Measurements from ENCODE around the gene LBH. TPM values are rescaled to one million over a fixed set of nuclear protein-coding genes. Genes with fewer than 3 reads are reported as not detected.

The LBH gene
- total and polyA plus RNA-seq, 10 donors: 48.7 to 178 (median 116) TPM

DNA sequence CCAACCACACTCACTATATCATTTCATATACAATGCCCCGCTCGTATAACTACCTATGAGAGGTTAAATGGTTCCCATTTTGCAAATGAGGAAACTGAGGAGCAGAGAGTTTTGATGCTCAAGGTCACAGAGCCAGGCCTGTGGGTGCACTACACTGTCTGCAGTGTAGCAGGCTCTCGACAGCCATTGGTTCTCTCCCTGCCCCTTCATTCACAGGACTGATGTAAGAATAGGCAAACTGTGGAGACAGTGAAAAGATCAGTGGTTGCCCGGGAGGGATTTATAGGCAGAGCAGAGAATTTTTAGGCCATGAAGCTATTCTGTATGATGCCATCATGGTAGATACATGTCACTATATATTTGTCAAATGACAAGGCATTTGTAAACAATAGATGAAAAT, 39.0 kb upstream of the LBH start:
- peaks cover 0 to 6% (median 0%) of the 10 kb centered on the region in 6 donors for H3K4me1 ChIP-seq
- no peak for DNase-seq
- 87 to 96% (median 88%) methylated on average over 4 of the region's 4 CpGs for WGBS, 5 donors
- TF ChIP-seq POLR2A (IDR thresholded peaks at IDR 0.05): no peak
- TF ChIP-seq POLR2AphosphoS5 (IDR thresholded peaks at IDR 0.05): no peak
- TF ChIP-seq, protein P1, sequence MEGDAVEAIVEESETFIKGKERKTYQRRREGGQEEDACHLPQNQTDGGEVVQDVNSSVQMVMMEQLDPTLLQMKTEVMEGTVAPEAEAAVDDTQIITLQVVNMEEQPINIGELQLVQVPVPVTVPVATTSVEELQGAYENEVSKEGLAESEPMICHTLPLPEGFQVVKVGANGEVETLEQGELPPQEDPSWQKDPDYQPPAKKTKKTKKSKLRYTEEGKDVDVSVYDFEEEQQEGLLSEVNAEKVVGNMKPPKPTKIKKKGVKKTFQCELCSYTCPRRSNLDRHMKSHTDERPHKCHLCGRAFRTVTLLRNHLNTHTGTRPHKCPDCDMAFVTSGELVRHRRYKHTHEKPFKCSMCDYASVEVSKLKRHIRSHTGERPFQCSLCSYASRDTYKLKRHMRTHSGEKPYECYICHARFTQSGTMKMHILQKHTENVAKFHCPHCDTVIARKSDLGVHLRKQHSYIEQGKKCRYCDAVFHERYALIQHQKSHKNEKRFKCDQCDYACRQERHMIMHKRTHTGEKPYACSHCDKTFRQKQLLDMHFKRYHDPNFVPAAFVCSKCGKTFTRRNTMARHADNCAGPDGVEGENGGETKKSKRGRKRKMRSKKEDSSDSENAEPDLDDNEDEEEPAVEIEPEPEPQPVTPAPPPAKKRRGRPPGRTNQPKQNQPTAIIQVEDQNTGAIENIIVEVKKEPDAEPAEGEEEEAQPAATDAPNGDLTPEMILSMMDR (IDR thresholded peaks at IDR 0.05 in 8 of 11, conservative IDR thresholded peaks at IDR 0.05 in 3 of 11): no peak
- intact Hi-C loops (cut with DNase I; ENCODE audit: low total_unique reads): no loop called here
- H3K9me3 ChIP-seq: peaks cover 0 to 5% (median 0%) of the 10 kb centered on the region in 8 donors
- H3K27ac ChIP-seq: no peak overlapping the region
- no peaks in the 10 kb centered on the region for H3K27me3 ChIP-seq (replicated peaks in 1 of 7)
- H3K4me3 ChIP-seq: no peak overlapping the region
- H3K36me3 ChIP-seq: no peaks in the 10 kb centered on the region

DNA sequence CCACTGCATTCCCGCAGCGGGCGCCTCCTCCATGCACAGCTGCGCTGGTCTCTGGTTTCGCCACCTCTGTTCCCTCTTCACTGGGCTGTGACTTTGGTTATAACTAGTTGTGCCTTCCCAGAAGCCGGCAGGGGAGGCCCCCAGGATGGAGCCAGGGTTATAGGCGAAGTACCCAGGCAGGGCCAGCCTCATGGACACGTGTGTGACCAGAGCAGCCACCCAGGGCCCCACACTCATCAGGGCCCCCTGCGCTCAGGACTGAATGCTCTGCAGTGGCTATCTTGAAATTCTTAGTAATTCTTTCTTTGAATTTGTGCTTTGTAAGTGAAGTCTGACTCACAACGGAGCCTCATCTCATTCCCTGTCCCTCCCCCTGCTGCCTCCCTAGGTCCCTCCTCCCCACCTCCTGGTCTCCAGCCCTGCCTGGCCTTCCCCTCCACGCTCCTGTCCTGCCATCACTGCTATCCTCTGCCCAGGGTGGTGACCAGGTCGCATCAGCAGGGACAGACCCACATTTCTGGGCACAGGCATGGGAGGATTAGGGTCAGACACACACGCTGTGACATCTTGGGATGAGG, 38.1 kb upstream of the LBH start:
- no peaks in the 10 kb centered on the region for H3K27me3 ChIP-seq (replicated peaks in 1 of 7)
- no peak overlapping the region for H3K27ac ChIP-seq
- intact Hi-C loops (cut with DNase I; ENCODE audit: low total_unique reads): no loop called here
- H3K36me3 ChIP-seq: no peaks in the 10 kb centered on the region
- no peak for DNase-seq
- H3K4me1 ChIP-seq: peaks cover 0 to 3% (median 0%) of the 10 kb centered on the region in 6 donors
- 83 to 92% (median 85%) methylated on average over 13 of the region's 13 CpGs for WGBS, 5 donors
- H3K4me3 ChIP-seq: no peak overlapping the region
- TF ChIP-seq POLR2AphosphoS5 (IDR thresholded peaks at IDR 0.05) (no peak), POLR2A (IDR thresholded peaks at IDR 0.05) (no peak)
- TF ChIP-seq, protein P1 (IDR thresholded peaks at IDR 0.05 in 8 of 11, conservative IDR thresholded peaks at IDR 0.05 in 3 of 11): no peak
- peaks cover 0 to 5% (median 0%) of the 10 kb centered on the region in 8 donors for H3K9me3 ChIP-seq

DNA sequence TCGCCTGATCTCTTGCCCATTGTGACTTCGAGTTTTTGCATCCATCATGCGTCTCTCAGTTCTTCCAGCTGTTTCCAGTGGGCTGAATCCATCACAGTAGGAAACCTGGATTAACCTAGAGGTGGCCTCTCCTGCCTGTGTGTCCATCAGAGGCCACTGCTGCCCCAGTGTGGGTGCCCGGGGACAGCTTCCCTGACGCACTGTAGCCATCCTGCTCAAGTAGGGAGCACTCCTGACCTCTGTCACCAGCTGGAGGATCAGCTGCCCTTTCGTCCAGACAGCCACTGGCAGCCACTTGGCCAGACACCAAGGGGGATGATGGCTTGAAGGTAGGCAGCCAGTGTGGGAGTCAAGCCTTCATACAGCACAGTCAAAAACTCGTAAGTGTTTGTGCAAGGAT, 36.9 kb upstream of the LBH start:
- Histone ChIP-seq H3K36me3 (no peaks in the 10 kb centered on the region), H3K27ac (no peak overlapping the region), H3K4me3 (no peak overlapping the region), H3K27me3 (replicated peaks in 1 of 7) (no peaks in the 10 kb centered on the region), H3K9me3 (peaks cover 0 to 5% (median 0%) of the 10 kb centered on the region in 8 donors), H3K4me1 (no peaks in the 10 kb centered on the region)
- intact Hi-C loops (cut with DNase I; ENCODE audit: low total_unique reads): no loop called here
- TF ChIP-seq POLR2A (IDR thresholded peaks at IDR 0.05) (no peak), POLR2AphosphoS5 (IDR thresholded peaks at IDR 0.05) (no peak)
- TF ChIP-seq, protein P1 (IDR thresholded peaks at IDR 0.05 in 8 of 11, conservative IDR thresholded peaks at IDR 0.05 in 3 of 11): no peak
- no peak for DNase-seq
- 83 to 93% (median 87%) methylated on average over 5 to 7 of the region's 7 CpGs for WGBS, 5 donors

DNA sequence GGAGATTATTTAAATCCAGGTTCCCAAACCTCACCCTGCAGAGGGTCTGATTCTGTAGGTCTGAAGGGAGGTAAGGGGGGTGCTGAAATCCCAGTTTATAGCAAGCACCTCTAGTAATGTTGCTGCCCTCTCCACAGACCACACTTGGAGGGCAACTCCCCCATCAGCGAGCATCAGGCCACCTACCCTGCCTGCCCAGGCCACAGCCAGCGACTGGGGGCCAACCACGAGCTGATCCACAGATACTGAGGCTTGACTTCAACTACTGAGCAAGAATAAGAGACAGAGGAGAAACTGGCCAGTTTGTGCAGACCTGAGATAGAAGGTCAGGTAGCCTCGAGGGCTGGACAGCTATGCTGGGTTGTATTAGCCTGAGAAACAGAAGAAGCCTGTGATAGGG, 36.3 kb upstream of the LBH start:
- Histone ChIP-seq H3K4me3 (no peak overlapping the region), H3K36me3 (no peaks in the 10 kb centered on the region), H3K27ac (no peak overlapping the region), H3K27me3 (replicated peaks in 1 of 7) (no peaks in the 10 kb centered on the region), H3K4me1 (no peaks in the 10 kb centered on the region), H3K9me3 (peaks cover 0 to under 1% (median 0%) of the 10 kb centered on the region in 8 donors)
- intact Hi-C loops (cut with DNase I; ENCODE audit: low total_unique reads): no loop called here
- no peak for DNase-seq
- TF ChIP-seq, protein P1 (IDR thresholded peaks at IDR 0.05 in 8 of 11, conservative IDR thresholded peaks at IDR 0.05 in 3 of 11): no peak
- TF ChIP-seq POLR2AphosphoS5 (IDR thresholded peaks at IDR 0.05): no peak
- TF ChIP-seq POLR2A (IDR thresholded peaks at IDR 0.05): no peak
- WGBS, 5 donors: 46 to 66% (median 50%) methylated on average over 4 of the region's 4 CpGs
